HG02943 (cell line): ENCODE results near the gene CDK19.

Source experiments
- ATAC-seq: cut with Tn5 transposase; IDR thresholded peaks from one replicate; pipeline ENCODE4 v1.9.1; 2021; ENCODE audit warnings: mild to moderate bottlenecking, low read depth, moderate library complexity; ENCODE audit not compliant: unreplicated experiment

CDK19 gene

DNA sequence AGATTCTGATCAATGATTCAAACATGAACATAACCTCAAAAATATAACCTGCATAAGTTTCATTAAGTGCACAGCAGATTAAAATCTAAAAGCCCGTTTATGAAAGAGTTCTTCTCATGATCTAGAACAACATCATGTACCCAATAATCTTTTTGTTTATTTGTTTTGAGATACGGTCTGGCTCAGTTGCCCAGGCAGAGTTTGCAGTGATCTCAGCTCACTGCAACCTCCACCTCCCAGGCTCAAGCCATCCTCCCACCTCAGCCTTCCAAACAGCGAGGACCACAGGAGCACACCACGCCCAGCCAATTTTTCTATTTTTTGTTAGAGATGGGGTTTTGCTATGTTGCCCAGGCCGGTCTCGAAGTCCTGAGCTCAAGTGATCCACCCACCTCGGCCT lies 149.7 kb downstream of the CDK19 start:
- no peak for ATAC-seq

DNA sequence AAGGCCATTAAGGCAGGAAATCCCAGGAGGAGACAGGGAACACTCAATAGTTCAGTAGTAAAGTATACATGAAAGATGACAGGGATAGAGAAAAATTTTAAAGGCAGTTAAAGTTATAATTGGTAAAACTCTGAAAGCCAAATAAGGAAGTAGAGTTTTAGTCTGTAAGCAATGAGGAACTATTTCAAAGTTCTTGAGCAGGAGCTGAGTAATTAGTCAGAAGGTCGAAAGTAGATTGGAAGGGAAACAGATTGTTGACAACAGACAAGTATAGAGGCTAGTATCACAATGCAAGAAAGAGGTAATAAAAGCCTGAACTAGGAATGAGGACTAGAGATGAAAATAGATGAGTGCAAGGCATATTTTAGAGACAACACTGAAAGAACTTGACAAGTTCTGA lies 150.3 kb downstream of the CDK19 start:
- no peak for ATAC-seq

DNA sequence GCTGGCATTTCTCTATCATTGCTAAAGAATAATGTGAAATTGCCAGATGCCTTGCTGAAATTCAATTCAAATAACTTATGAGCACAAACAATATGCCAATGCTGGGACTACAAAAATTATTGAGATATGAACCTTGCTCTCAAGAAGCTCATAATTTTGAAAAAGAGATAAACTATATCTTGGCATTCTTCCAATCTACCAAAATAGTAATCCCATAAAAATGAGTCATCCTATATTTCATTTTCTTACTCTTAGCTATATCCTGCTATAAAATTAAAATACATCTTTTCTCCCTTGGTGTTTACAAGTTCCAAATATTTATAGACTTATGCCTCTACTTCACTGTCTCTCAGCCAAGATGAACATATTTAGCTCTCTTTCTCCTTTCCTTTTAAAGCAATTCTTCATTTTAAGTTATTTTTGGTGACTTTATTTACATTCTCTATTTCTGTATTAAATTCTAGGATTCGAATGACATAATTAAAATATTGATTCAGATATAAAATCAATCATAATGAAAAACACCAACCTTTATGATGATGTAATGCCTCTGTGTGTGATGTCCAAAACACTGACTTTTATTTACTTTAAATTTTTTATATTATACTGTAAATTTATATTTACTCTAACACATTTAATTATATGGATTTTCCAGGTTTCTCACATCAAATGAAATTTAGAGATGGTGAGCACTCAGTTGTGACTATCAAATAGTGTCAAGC lies 152.6 kb downstream of the CDK19 start:
- no peak for ATAC-seq

- ATAC-seq: no peak
Observed at GRCh38 chr6:110661414-110661813, 153.9 kb downstream of the CDK19 start.

- ATAC-seq: no peak
Observed at GRCh38 chr6:110660066-110660655, 155.1 kb downstream of the CDK19 start.

DNA sequence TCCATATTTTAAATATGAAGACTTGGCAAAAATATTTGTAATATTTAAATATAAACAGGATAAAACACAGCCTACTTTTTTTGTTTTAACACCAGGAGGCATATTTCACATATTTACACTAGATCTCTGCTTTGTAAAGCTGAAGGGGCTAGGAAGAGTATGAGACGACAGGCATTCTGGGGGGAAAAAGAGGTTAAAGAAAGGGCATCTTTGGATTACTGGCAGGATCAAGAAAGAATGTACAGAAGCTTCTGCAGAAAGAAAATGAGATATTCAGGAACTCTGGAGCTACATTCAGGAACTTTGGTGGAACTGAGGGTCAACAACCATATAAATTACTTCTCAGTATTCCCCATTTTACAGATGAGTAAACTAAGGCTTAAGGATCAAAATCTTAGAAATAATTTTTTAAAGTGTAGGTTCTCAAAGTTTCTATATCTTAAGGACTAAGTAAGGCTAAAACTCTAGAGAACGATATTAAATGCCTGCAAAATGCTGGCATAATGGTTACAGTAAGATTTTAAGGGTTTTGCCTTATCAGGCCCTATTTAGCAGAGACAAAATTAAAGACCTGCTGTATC lies 156.5 kb downstream of the CDK19 start:
- no peak for ATAC-seq

- no peak for ATAC-seq
Observed at GRCh38 chr6:110656492-110656891, 158.8 kb downstream of the CDK19 start.

GRCh38 chr6:110655821-110656220 lies 159.4 kb downstream of the CDK19 start:
- no peak for ATAC-seq

- no peak for ATAC-seq
Observed at GRCh38 chr6:110654096-110654820, 161.0 kb downstream of the CDK19 start.

DNA sequence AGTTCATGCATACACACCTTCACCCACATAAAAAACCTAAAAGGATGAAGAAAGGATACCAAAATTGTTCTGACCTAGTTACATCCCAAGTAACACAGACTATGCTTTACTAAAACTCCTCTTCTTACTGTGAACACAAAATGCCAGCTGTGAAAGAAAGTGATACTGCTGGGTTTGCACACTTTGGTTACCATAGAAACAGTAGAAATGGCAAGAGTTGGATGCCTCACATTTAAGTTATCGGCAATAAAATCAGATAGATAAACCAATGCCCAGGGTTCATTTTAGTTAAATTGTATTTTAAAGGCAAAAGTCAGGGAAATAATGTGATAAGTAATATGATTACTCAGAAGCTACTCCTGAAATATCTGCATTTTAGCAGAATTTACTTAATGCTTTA lies 161.9 kb downstream of the CDK19 start:
- no peak for ATAC-seq

DNA sequence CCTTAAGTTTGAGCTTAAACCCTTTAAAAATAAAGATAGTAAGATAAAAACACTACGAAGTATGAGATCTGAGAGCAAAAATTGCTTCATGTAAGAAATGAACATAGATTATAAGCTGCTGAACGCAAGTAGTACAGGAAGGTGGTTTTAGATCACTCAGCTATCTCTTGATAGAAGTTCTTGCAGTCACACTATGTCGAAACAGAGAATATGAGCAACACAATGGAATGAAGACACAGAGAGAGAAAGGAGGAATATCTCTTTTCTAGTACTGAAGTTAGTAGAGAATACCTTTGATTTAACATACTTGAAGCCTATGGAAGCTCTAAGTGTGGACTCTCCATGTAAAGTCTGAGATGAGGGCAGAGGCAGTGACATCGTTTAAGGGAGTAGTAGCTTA lies 162.7 kb downstream of the CDK19 start:
- ATAC-seq: no peak

GRCh38 chr6:110650755-110651154 lies 164.5 kb downstream of the CDK19 start:
- no peak for ATAC-seq

GRCh38 chr6:110649704-110650103 lies 165.6 kb downstream of the CDK19 start:
- no peak for ATAC-seq

DNA sequence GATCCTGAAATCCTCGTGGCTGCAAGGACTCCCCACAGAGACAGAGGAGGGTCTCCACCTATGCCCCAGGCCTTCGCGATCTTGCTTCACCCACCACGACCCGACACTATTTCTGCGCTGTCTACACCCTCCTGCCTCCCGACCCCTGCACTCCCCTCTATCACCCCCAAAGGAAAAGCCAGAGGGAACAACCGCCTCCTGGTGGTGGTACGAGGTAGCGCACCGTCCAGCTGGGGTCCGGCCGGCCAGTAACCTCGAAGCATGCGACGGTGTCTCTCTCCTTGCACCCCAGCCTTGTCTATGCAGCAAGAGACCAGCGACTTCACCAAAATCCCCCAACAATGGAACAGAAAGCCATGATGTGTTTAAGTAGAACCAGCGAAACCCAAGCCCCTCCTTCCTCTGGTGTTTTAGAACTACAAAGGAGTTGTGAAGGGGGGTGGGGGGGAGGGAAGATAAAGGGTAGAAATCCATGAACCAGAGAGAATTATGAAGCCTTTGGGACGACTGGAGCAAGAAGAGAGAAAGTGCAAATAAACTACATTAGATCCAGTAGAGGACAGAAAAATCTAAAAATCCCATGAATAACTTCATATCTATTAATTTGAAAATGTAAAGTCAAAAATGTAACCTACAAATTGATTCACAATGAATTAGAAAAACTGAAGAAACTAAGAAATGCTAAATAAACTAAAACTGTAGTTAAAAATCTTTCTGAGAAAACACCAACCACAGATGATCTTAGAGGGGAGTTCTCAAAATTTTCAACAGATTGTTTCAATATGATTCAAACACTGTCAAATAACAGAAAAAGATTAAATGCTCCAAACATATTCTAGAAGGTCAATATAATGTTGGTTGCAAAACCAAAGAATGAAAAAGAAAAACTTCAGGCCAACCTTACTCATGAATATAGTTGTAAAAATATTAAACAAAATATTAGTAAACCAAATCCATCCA lies 168.0 kb downstream of the CDK19 start:
- no peak for ATAC-seq

DNA sequence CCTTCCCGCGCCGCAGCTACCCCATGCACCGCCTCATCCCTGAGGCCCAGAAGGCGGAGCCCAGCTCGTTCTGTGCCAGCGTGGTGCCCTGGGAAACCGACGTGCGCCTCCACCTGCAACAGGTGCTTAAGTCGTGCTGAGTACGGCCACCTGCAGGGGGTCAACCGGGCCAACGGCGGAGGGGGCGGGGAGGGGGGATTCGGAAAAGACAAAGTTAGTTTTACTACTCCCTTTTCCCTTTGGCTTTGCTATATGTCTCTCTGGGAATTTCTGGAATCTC lies 168.9 kb downstream of the CDK19 start:
- no peak for ATAC-seq

GRCh38 chr6:110645685-110646418 lies 169.4 kb downstream of the CDK19 start:
- no peak for ATAC-seq

- no peak for ATAC-seq
Observed at GRCh38 chr6:110643175-110643574, 172.1 kb downstream of the CDK19 start.

DNA sequence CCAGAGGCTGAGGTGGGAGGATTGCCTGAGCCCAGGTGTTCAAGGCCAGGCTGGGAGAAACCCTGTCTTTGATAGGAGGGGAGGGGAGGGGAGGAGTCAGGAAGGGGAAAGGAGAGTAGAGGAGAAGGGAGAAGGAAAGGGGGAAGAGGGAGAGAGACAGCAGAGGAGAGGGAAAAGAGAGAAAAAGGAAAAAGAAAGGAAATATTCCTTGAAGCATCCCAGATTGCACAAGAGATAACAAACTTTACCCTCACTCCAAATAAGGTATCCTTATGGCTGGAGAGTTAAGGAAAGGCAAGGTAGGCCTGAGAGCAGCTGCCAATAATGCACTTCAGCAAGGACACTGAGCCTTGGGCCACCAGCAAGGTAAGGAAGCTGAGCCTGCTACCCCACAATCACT lies 172.6 kb downstream of the CDK19 start:
- no peak for ATAC-seq

- no peak for ATAC-seq
Observed at GRCh38 chr6:110636781-110637180, 178.5 kb downstream of the CDK19 start.

GRCh38 chr6:110635096-110635495 lies 180.2 kb downstream of the CDK19 start:
- ATAC-seq: no peak
